Central memory CD8-positive, alpha-beta T cell (primary cell): ENCODE measurements around the gene VAV2.
"Not testable (repeated sequence)": the region's sequence is repeated elsewhere in the genome, so short reads cannot be mapped to it uniquely, and the experiment has no call there.

Experiments
- ATAC-seq: fragments of 150-1000 bp; cut with Tn5 transposase; replicated peaks from 2 replicates; pipeline ENCODE4 v1.10.0; 2022; ENCODE audit warnings: mild to moderate bottlenecking, moderate FRiP score, moderate number of reproducible peaks; ENCODE audit not compliant: poor library complexity, severe bottlenecking; ENCODE audit errors: extremely low read depth
- DNase-seq, 2 donors: peaks; one replicate each; pipeline ENCODE4 v3.0.0; 2021; ENCODE audit warnings: low spot score in 2 of 2
- H3K27ac Mint-ChIP-seq: one replicate; pipeline ENCODE4 v1.8.0; 2022; ENCODE audit warnings: low read depth, mild to moderate bottlenecking, moderate library complexity, mixed read lengths
- H3K27me3 Mint-ChIP-seq: one replicate; pipeline ENCODE4 v1.8.0; 2022; ENCODE audit warnings: mixed read lengths
- H3K36me3 Mint-ChIP-seq: one replicate; pipeline ENCODE4 v1.8.0; 2022; ENCODE audit warnings: mild to moderate bottlenecking, moderate library complexity, mixed read lengths; ENCODE audit not compliant: insufficient read depth
- H3K4me1 Mint-ChIP-seq: one replicate; pipeline ENCODE4 v1.8.0; 2022; ENCODE audit warnings: mixed read lengths
- H3K4me3 Mint-ChIP-seq: one replicate; pipeline ENCODE4 v1.8.0; 2022; ENCODE audit warnings: mild to moderate bottlenecking, moderate library complexity, mixed read lengths
- H3K9me3 Mint-ChIP-seq: one replicate; pipeline ENCODE4 v1.8.0; 2022; ENCODE audit warnings: mixed read lengths

The VAV2 gene

GRCh38 chr9:133933426-133934026 lies 58.6 kb downstream of the VAV2 start:
- no peak for ATAC-seq
- Mint-ChIP-seq H3K4me1 (peaks cover 5% of the 10 kb centered on the region), H3K4me3 (no peak overlapping the region), H3K27ac (no peak overlapping the region), H3K9me3 (peaks cover 6% of the 10 kb centered on the region), H3K27me3 (no peaks in the 10 kb centered on the region), H3K36me3 (peaks cover 1% of the 10 kb centered on the region)
- DNase-seq = no peak

GRCh38 chr9:133932633-133933032 lies 59.5 kb downstream of the VAV2 start:
- Mint-ChIP-seq H3K4me1 (peaks cover 5% of the 10 kb centered on the region), H3K27me3 (no peaks in the 10 kb centered on the region), H3K9me3 (peaks cover 6% of the 10 kb centered on the region), H3K4me3 (no peak overlapping the region), H3K36me3 (peaks cover 1% of the 10 kb centered on the region), H3K27ac (no peak overlapping the region)
- ATAC-seq (no peak), DNase-seq (no peak)

GRCh38 chr9:133932181-133932580 lies 59.9 kb downstream of the VAV2 start:
- peaks cover 6% of the 10 kb centered on the region for H3K9me3 Mint-ChIP-seq
- DNase-seq (no peak), ATAC-seq (no peak)
- no peak overlapping the region for H3K4me3 Mint-ChIP-seq
- no peak overlapping the region for H3K27ac Mint-ChIP-seq
- peaks cover 1% of the 10 kb centered on the region for H3K36me3 Mint-ChIP-seq
- no peaks in the 10 kb centered on the region for H3K27me3 Mint-ChIP-seq
- H3K4me1 Mint-ChIP-seq = peaks cover 5% of the 10 kb centered on the region

- DNase-seq (no peak), ATAC-seq (no peak)
- no peak overlapping the region for H3K27ac Mint-ChIP-seq
- peaks cover 6% of the 10 kb centered on the region for H3K9me3 Mint-ChIP-seq
- H3K27me3 Mint-ChIP-seq = no peaks in the 10 kb centered on the region
- H3K36me3 Mint-ChIP-seq = peaks cover 1% of the 10 kb centered on the region
- H3K4me3 Mint-ChIP-seq = no peak overlapping the region
- peaks cover 5% of the 10 kb centered on the region for H3K4me1 Mint-ChIP-seq
Measured at GRCh38 chr9:133930682-133931485, 61.2 kb downstream of the VAV2 start.

DNA sequence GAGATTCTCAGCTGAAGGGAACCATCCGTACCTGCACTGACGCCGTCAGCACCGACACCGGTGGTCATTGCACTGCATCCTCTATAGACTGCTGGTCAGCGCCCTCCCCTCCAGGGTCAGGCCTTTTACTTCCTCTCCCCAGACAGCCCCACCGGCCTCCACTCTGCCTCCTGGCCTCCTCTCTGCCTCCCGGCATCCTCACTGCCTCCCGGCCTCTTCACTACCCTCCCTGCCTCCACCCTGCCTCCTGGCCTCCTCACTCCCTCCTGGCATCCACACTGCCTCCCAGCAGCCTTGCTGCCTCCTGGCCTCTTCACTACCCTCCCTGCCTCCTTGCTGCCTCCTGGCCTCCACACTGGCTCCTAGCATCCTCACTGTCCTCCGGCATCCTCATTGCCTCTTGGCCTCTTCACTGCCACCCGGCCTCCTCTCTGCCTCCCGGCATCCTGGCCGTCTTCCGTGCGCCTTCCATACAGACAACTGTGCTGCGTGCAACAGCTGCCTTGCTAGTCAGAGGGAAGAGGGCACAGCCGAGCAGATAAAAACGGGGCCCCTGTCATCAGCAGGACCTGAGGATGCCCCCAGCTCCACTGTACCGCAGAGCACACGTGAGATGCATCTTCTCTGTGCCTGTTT lies 62.0 kb downstream of the VAV2 start:
- peaks cover 5% of the 10 kb centered on the region for H3K4me1 Mint-ChIP-seq
- H3K4me3 Mint-ChIP-seq = no peak overlapping the region
- ATAC-seq (no peak), DNase-seq (no peak)
- peaks cover 6% of the 10 kb centered on the region for H3K9me3 Mint-ChIP-seq
- peaks cover 1% of the 10 kb centered on the region for H3K36me3 Mint-ChIP-seq
- H3K27me3 Mint-ChIP-seq = no peaks in the 10 kb centered on the region
- no peak overlapping the region for H3K27ac Mint-ChIP-seq

DNA sequence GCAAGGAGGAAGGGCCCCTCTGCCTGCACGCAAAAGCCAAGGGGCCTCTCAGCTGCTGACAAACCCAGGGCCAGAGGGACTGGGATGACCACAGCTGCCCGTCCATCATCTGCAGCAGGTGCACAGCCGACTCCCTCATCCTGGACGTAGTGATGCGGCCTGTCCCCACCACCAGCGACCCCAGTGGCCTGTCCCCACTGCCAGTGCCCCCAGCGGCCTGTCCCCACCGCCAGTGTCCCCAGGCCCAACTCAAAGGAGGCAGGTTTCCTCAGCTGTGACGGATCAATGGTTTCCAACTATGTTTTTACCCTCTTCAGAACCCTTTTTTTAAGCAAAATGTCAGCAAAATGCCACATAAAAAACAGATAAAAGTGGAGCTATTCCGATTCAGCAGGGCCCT lies 62.5 kb downstream of the VAV2 start:
- DNase-seq = no peak
- no peaks in the 10 kb centered on the region for H3K27me3 Mint-ChIP-seq
- ATAC-seq = no peak
- H3K36me3 Mint-ChIP-seq = peaks cover 1% of the 10 kb centered on the region
- H3K27ac Mint-ChIP-seq = no peak overlapping the region
- peaks cover 5% of the 10 kb centered on the region for H3K4me1 Mint-ChIP-seq
- H3K9me3 Mint-ChIP-seq = peaks cover 6% of the 10 kb centered on the region
- H3K4me3 Mint-ChIP-seq = no peak overlapping the region

- H3K9me3 Mint-ChIP-seq = peaks cover 3% of the 10 kb centered on the region
- H3K4me1 Mint-ChIP-seq = peaks cover 5% of the 10 kb centered on the region
- peaks cover under 1% of the 10 kb centered on the region for H3K36me3 Mint-ChIP-seq
- no peak overlapping the region for H3K4me3 Mint-ChIP-seq
- ATAC-seq = no peak
- no peak overlapping the region for H3K27ac Mint-ChIP-seq
- H3K27me3 Mint-ChIP-seq = no peaks in the 10 kb centered on the region
- DNase-seq = no peak
Measured at GRCh38 chr9:133928248-133928764, 63.8 kb downstream of the VAV2 start.

- no peak overlapping the region for H3K27ac Mint-ChIP-seq
- ATAC-seq = no peak
- DNase-seq = no peak
- H3K36me3 Mint-ChIP-seq = no peaks in the 10 kb centered on the region
- no peaks in the 10 kb centered on the region for H3K9me3 Mint-ChIP-seq
- H3K4me1 Mint-ChIP-seq = peaks cover 5% of the 10 kb centered on the region
- no peaks in the 10 kb centered on the region for H3K27me3 Mint-ChIP-seq
- H3K4me3 Mint-ChIP-seq = no peak overlapping the region
Measured at GRCh38 chr9:133927041-133927440, 65.1 kb downstream of the VAV2 start.

- DNase-seq = no peak
- H3K27me3 Mint-ChIP-seq = no peaks in the 10 kb centered on the region
- ATAC-seq = no peak
- peaks cover 5% of the 10 kb centered on the region for H3K4me1 Mint-ChIP-seq
- H3K36me3 Mint-ChIP-seq = no peaks in the 10 kb centered on the region
- no peak overlapping the region for H3K27ac Mint-ChIP-seq
- no peak overlapping the region for H3K4me3 Mint-ChIP-seq
- no peaks in the 10 kb centered on the region for H3K9me3 Mint-ChIP-seq
Measured at GRCh38 chr9:133926165-133926856, 65.8 kb downstream of the VAV2 start.

- H3K9me3 Mint-ChIP-seq = no peaks in the 10 kb centered on the region
- ATAC-seq = no peak
- no peak for DNase-seq
- peaks cover under 1% of the 10 kb centered on the region for H3K27me3 Mint-ChIP-seq
- no peaks in the 10 kb centered on the region for H3K4me1 Mint-ChIP-seq
- no peak overlapping the region for H3K27ac Mint-ChIP-seq
- no peaks in the 10 kb centered on the region for H3K36me3 Mint-ChIP-seq
- H3K4me3 Mint-ChIP-seq = no peak overlapping the region
Measured at GRCh38 chr9:133924453-133924852, 67.7 kb downstream of the VAV2 start.

DNA sequence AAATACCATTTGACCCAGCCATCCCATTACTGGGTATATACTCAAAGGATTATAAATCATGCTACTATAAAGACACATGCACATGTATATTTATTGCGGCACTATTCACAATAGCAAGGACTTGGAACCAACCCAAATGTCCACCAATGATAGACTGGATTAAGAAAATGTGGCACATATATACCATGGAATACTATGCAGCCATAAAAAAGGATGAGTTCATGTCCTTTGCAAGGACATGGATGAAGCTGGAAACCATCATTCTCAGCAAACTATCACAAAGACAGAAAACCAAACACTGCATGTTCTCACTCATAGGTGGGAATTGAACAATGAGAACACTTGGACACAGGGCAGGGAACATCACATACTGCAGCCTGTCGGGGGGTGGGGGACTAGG lies 68.5 kb downstream of the VAV2 start:
- not testable (repeated sequence) for H3K4me1 Mint-ChIP-seq, H3K4me3 Mint-ChIP-seq, H3K27me3 Mint-ChIP-seq, H3K9me3 Mint-ChIP-seq, ATAC-seq, H3K27ac Mint-ChIP-seq, H3K36me3 Mint-ChIP-seq, DNase-seq

DNA sequence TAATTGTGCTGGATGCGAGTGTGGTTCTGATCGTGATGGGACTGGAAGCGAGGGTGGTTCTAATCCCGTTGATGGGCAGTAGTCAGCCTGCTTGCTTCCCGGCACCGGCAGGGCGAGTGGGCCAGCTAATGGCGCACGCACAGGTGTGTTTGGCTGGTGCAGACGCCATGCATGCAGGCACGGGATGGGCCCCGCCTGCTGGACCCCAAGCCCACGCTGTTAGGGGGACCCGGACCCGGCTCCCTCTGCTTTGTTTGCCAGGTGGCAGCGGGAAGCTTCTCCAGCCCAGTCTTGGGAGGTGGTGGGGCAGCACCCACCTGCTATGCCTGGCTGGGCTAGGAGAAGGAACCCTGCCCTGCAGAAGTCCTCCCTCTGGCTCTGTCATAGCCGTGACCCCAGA lies 70.3 kb downstream of the VAV2 start:
- no peak overlapping the region for H3K27ac Mint-ChIP-seq
- ATAC-seq (no peak), DNase-seq (no peak)
- no peaks in the 10 kb centered on the region for H3K36me3 Mint-ChIP-seq
- no peak overlapping the region for H3K4me3 Mint-ChIP-seq
- no peaks in the 10 kb centered on the region for H3K9me3 Mint-ChIP-seq
- H3K4me1 Mint-ChIP-seq = no peaks in the 10 kb centered on the region
- peaks cover 9% of the 10 kb centered on the region for H3K27me3 Mint-ChIP-seq
